ENCODE results near the gene PLEKHG1. TPM values are rescaled to one million over a fixed set of nuclear protein-coding genes. Genes with fewer than 3 reads are reported as not detected.

Gene PLEKHG1
- total and polyA plus RNA-seq, 2 experiments from 2014 or later, result 2.3 to 8.5 TPM

- DNase-seq (ENCODE audit: low read depth in 1 of 2, low spot score in 1 of 2), result no peak
- TF ChIP-seq CTCF (IDR thresholded peaks at IDR 0.05; ENCODE audit: low read depth, low read length), result no peak
- H3K9me3 ChIP-seq (ENCODE audit: low read depth), result no peaks in the 10 kb centered on the region
- H3K36me3 ChIP-seq, result no peaks in the 10 kb centered on the region
- no peak overlapping the region for H3K27ac ChIP-seq
- H3K4me3 ChIP-seq, result no peak overlapping the region
- H3K27me3 ChIP-seq, result no peaks in the 10 kb centered on the region
- no peaks in the 10 kb centered on the region for H3K4me1 ChIP-seq (ENCODE audit: low read depth)
Measured at GRCh38 chr6:150620763-150621162, 21.1 kb downstream of the PLEKHG1 start.

GRCh38 chr6:150622476-150622875, 22.8 kb downstream of the PLEKHG1 start:
- no peaks in the 10 kb centered on the region for H3K9me3 ChIP-seq (ENCODE audit: low read depth)

GRCh38 chr6:150622941-150623874, 23.5 kb downstream of the PLEKHG1 start:
- H3K9me3 ChIP-seq (ENCODE audit: low read depth), result no peaks in the 10 kb centered on the region
- no peak overlapping the region for H3K27ac ChIP-seq
- TF ChIP-seq CTCF (IDR thresholded peaks at IDR 0.05; ENCODE audit: low read depth, low read length), result no peak
- no peaks in the 10 kb centered on the region for H3K4me1 ChIP-seq (ENCODE audit: low read depth)
- no peak overlapping the region for H3K4me3 ChIP-seq
- H3K27me3 ChIP-seq, result no peaks in the 10 kb centered on the region
- no peak for DNase-seq (ENCODE audit: low read depth in 1 of 2, low spot score in 1 of 2)
- H3K36me3 ChIP-seq, result no peaks in the 10 kb centered on the region

More at GRCh38 chr6:150622476-150622875, 22.8 kb downstream of the PLEKHG1 start:
- Histone ChIP-seq H3K4me3 (no peak overlapping the region), H3K4me1 (ENCODE audit: low read depth) (no peaks in the 10 kb centered on the region), H3K27me3 (no peaks in the 10 kb centered on the region), H3K36me3 (no peaks in the 10 kb centered on the region), H3K27ac (no peak overlapping the region)
- no peak for TF ChIP-seq CTCF (IDR thresholded peaks at IDR 0.05; ENCODE audit: low read depth, low read length)
- no peak for DNase-seq (ENCODE audit: low read depth in 1 of 2, low spot score in 1 of 2)

GRCh38 chr6:150624191-150624590, 24.5 kb downstream of the PLEKHG1 start:
- no peaks in the 10 kb centered on the region for H3K36me3 ChIP-seq
- H3K4me3 ChIP-seq, result no peak overlapping the region
- no peak for DNase-seq (ENCODE audit: low read depth in 1 of 2, low spot score in 1 of 2)
- H3K4me1 ChIP-seq (ENCODE audit: low read depth), result no peaks in the 10 kb centered on the region
- no peak for TF ChIP-seq CTCF (IDR thresholded peaks at IDR 0.05; ENCODE audit: low read depth, low read length)
- H3K9me3 ChIP-seq (ENCODE audit: low read depth), result no peaks in the 10 kb centered on the region
- H3K27ac ChIP-seq, result no peak overlapping the region
- H3K27me3 ChIP-seq, result no peaks in the 10 kb centered on the region

- Histone ChIP-seq H3K4me3 (no peak overlapping the region), H3K4me1 (ENCODE audit: low read depth) (no peaks in the 10 kb centered on the region), H3K36me3 (no peaks in the 10 kb centered on the region), H3K9me3 (ENCODE audit: low read depth) (no peaks in the 10 kb centered on the region), H3K27ac (no peak overlapping the region), H3K27me3 (no peaks in the 10 kb centered on the region)
- no peak for TF ChIP-seq CTCF (IDR thresholded peaks at IDR 0.05; ENCODE audit: low read depth, low read length)
- DNase-seq (ENCODE audit: low read depth in 1 of 2, low spot score in 1 of 2), result no peak
Measured at GRCh38 chr6:150625927-150626326, 26.2 kb downstream of the PLEKHG1 start.

Measured in cardiac muscle cell (in vitro differentiated cells and primary cell).